HEK293 (cell line): ENCODE data around the gene TSEN2.

Source experiments
- CTCF ChIA-PET: fragments of 350-600 bp; formaldehyde crosslinking; extraction: SDS; loops from one replicate; lab custom pipeline; 2021; ENCODE audit warnings: antibody characterized with exemption; lab: Yijun Ruan, JAX
- POLR2A ChIA-PET: fragments of 300-600 bp; formaldehyde crosslinking; extraction: SDS; loops from one replicate; lab custom pipeline; 2020; ENCODE audit warnings: antibody characterized with exemption, inconsistent platforms; lab: Yijun Ruan, JAX
- H3K27ac ChIP-seq: fragments of 200-500 bp; sonication (Bioruptor generic); 2 replicates; pipeline ENCODE4 v1.5.1; 2014; ENCODE audit warnings: low read depth, low read length, control low read depth, inconsistent platforms; ENCODE audit errors: extremely low read depth
- H3K36me3 ChIP-seq, 2 experiments: fragments of 200-500 bp in 1 of 2; sonication (Bioruptor generic) in 1 of 2; 1 replicate in 1 of 2; 2 replicates in 1 of 2; pipeline ENCODE4 v1.5.1; 2014 to 2017; ENCODE audit warnings: inconsistent platforms in 2 of 2, low read length in 2 of 2; ENCODE audit not compliant: control insufficient read depth in 2 of 2, insufficient read depth in 1 of 2
- H3K4me1 ChIP-seq: fragments of 200-500 bp; sonication (Bioruptor generic); 2 replicates; pipeline ENCODE4 v1.5.1; 2014; ENCODE audit warnings: mild to moderate bottlenecking, low read length, inconsistent platforms; ENCODE audit not compliant: control insufficient read depth, insufficient read depth
- H3K4me3 ChIP-seq: 2 replicates; pipeline ENCODE4 v1.5.1; 2011; ENCODE audit warnings: low read depth, mild to moderate bottlenecking, control low read depth, low read length, moderate library complexity
- H3K9me3 ChIP-seq: fragments of 200-500 bp; sonication (Bioruptor generic); 2 replicates; pipeline ENCODE4 v1.5.1; 2014; ENCODE audit warnings: low read depth, low read length, inconsistent platforms; ENCODE audit not compliant: control insufficient read depth, insufficient read depth
- BCL11A ChIP-seq: fragments of 450-650 bp; formaldehyde crosslinking; IDR thresholded peaks from 2 replicates; pipeline ENCODE4 v1.5.1; 2016; ENCODE audit warnings: low read depth, missing biosample characterization, missing genetic modification characterization
- GLIS1 ChIP-seq: fragments of 450-650 bp; formaldehyde crosslinking; IDR thresholded peaks from 2 replicates; pipeline ENCODE4 v1.5.1; 2016; ENCODE audit warnings: missing biosample characterization, missing genetic modification characterization
- HOXD13 ChIP-seq: sonication (generic); formaldehyde crosslinking; IDR thresholded peaks from 2 replicates; pipeline ENCODE4 v1.8.0; 2022; ENCODE audit warnings: missing genetic modification reagents, borderline replicate concordance
- KLF7 ChIP-seq: fragments of 450-650 bp; formaldehyde crosslinking; IDR thresholded peaks from 2 replicates; pipeline ENCODE4 v1.5.1; 2016; ENCODE audit warnings: missing biosample characterization, missing genetic modification characterization, borderline replicate concordance
- OVOL3 ChIP-seq: fragments of 450-650 bp; formaldehyde crosslinking; IDR thresholded peaks from 2 replicates; pipeline ENCODE4 v1.5.1; 2016; ENCODE audit warnings: missing biosample characterization, missing genetic modification characterization
- TRIM28 ChIP-seq: IDR thresholded peaks from 2 replicates; pipeline ENCODE4 v1.6.1; 2011; ENCODE audit warnings: low read length, control low read depth, borderline replicate concordance
- YY1 ChIP-seq: fragments of 450-650 bp; formaldehyde crosslinking; IDR thresholded peaks from 2 replicates; pipeline ENCODE4 v1.5.1; 2018; ENCODE audit warnings: missing biosample characterization, missing genetic modification characterization
- ZNF140 ChIP-seq: fragments of 450-650 bp; formaldehyde crosslinking; IDR thresholded peaks from 2 replicates; pipeline ENCODE4 v1.5.1; 2016; ENCODE audit warnings: missing biosample characterization, missing genetic modification characterization
- ZNF16 ChIP-seq: fragments of 450-650 bp; formaldehyde crosslinking; IDR thresholded peaks from 2 replicates; pipeline ENCODE4 v1.5.1; 2016; ENCODE audit warnings: low read depth, missing biosample characterization, missing genetic modification characterization
- ZNF2 ChIP-seq: fragments of 450-650 bp; formaldehyde crosslinking; IDR thresholded peaks from 2 replicates; pipeline ENCODE4 v1.5.1; 2016; ENCODE audit warnings: missing biosample characterization, missing genetic modification characterization
- ZNF24 ChIP-seq: fragments of 450-650 bp; formaldehyde crosslinking; IDR thresholded peaks from 2 replicates; pipeline ENCODE4 v1.5.1; 2016; ENCODE audit warnings: missing biosample characterization, missing genetic modification characterization
- ZNF501 ChIP-seq: fragments of 450-650 bp; formaldehyde crosslinking; IDR thresholded peaks from 2 replicates; pipeline ENCODE4 v1.5.1; 2016; ENCODE audit warnings: missing biosample characterization, missing genetic modification characterization
- ZNF548 ChIP-seq: fragments of 450-650 bp; formaldehyde crosslinking; IDR thresholded peaks from 2 replicates; pipeline ENCODE4 v1.5.1; 2016; ENCODE audit warnings: missing biosample characterization, missing genetic modification characterization
- ZNF701 ChIP-seq: fragments of 450-650 bp; formaldehyde crosslinking; IDR thresholded peaks from 2 replicates; pipeline ENCODE4 v1.5.1; 2016; ENCODE audit warnings: missing biosample characterization, missing genetic modification characterization
- ZNF707 ChIP-seq: fragments of 450-650 bp; formaldehyde crosslinking; IDR thresholded peaks from 2 replicates; pipeline ENCODE4 v1.5.1; 2016; ENCODE audit warnings: missing biosample characterization, missing genetic modification characterization
- ZNF776 ChIP-seq: fragments of 450-650 bp; formaldehyde crosslinking; IDR thresholded peaks from 2 replicates; pipeline ENCODE4 v1.5.0; 2017; ENCODE audit warnings: missing biosample characterization, missing genetic modification characterization, borderline replicate concordance
- ZNF777 ChIP-seq: fragments of 450-650 bp; formaldehyde crosslinking; IDR thresholded peaks from 2 replicates; pipeline ENCODE4 v1.5.1; 2017; ENCODE audit warnings: missing biosample characterization, missing genetic modification characterization, borderline replicate concordance
- ZSCAN30 ChIP-seq: fragments of 450-650 bp; IDR thresholded peaks from 2 replicates; pipeline ENCODE4 v1.5.1; 2018; ENCODE audit warnings: missing biosample characterization, mild to moderate bottlenecking, missing genetic modification characterization, moderate library complexity
- TF ChIP-seq, protein P1 (sequence below): fragments of 450-650 bp; formaldehyde crosslinking; IDR thresholded peaks from 2 replicates; pipeline ENCODE4 v1.5.1; 2017; ENCODE audit warnings: missing biosample characterization, missing genetic modification characterization
- TF ChIP-seq, protein P2 (sequence below): fragments of 450-650 bp; formaldehyde crosslinking; IDR thresholded peaks from 2 replicates; pipeline ENCODE4 v1.5.1; 2016; ENCODE audit warnings: missing biosample characterization, missing genetic modification characterization
- TF ChIP-seq, protein P3 (sequence below): fragments of 450-650 bp; formaldehyde crosslinking; IDR thresholded peaks from 2 replicates; pipeline ENCODE4 v1.5.1; 2017; ENCODE audit warnings: missing biosample characterization, missing genetic modification characterization
- TF ChIP-seq, protein P4 (sequence below): fragments of 450-650 bp; formaldehyde crosslinking; IDR thresholded peaks from 2 replicates; pipeline ENCODE4 v1.5.1; 2016; ENCODE audit warnings: missing biosample characterization, missing genetic modification characterization
- TF ChIP-seq, protein P5 (sequence below): fragments of 450-650 bp; formaldehyde crosslinking; IDR thresholded peaks from 2 replicates; pipeline ENCODE4 v1.5.1; 2016; ENCODE audit warnings: missing biosample characterization, missing genetic modification characterization, low read depth
- TF ChIP-seq, protein P6 (sequence below): fragments of 450-650 bp; formaldehyde crosslinking; optimal IDR thresholded peaks from 2 replicates; pipeline ENCODE3; 2016; ENCODE audit warnings: missing biosample characterization, mild to moderate bottlenecking, missing genetic modification characterization

TSEN2 gene

DNA sequence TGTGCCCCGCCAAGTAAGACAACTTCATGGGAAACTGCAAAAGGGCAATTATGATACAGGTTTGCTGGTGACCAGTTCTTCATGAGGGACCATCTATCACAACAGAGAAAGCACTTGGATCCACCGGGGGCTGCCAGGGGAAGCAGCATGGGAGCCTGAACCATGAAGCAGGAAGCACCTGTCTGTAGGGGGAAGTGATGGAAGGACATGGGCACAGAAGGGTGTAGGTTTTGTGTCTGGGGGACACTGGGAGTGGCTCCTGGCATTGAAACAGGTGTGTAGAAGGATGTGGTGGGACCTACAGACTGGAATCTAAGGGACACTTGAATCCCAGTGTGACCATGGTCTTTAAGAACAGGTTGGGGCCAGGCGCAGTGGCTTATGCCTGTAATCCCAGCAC, 95.2 kb downstream of the TSEN2 start:
- CTCF ChIA-PET: interaction anchor here (0.7 to 1.2 kb wide), 4 partner anchors 10 to 141 kb away, joined by 3 to 5 read pairs (median 4); no protein-coding TSS in a partner anchor
- Histone ChIP-seq H3K4me3 (no peak overlapping the region), H3K36me3 (peaks cover 35 to 95% of the 10 kb centered on the region in 2 experiments), H3K9me3 (no peaks in the 10 kb centered on the region), H3K4me1 (no peaks in the 10 kb centered on the region), H3K27ac (no peak overlapping the region)
- POLR2A ChIA-PET: no interaction called here
- TF ChIP-seq HOXD13 (CRISPR knock-in tag): no peak
- no peak for TF ChIP-seq YY1 (tag by site-specific recombination)
- TF ChIP-seq ZNF140 (tag by site-specific recombination): no peak
- TF ChIP-seq, protein P1, sequence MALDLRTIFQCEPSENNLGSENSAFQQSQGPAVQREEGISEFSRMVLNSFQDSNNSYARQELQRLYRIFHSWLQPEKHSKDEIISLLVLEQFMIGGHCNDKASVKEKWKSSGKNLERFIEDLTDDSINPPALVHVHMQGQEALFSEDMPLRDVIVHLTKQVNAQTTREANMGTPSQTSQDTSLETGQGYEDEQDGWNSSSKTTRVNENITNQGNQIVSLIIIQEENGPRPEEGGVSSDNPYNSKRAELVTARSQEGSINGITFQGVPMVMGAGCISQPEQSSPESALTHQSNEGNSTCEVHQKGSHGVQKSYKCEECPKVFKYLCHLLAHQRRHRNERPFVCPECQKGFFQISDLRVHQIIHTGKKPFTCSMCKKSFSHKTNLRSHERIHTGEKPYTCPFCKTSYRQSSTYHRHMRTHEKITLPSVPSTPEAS (tag by site-specific recombination): no peak
- TF ChIP-seq, protein P2, sequence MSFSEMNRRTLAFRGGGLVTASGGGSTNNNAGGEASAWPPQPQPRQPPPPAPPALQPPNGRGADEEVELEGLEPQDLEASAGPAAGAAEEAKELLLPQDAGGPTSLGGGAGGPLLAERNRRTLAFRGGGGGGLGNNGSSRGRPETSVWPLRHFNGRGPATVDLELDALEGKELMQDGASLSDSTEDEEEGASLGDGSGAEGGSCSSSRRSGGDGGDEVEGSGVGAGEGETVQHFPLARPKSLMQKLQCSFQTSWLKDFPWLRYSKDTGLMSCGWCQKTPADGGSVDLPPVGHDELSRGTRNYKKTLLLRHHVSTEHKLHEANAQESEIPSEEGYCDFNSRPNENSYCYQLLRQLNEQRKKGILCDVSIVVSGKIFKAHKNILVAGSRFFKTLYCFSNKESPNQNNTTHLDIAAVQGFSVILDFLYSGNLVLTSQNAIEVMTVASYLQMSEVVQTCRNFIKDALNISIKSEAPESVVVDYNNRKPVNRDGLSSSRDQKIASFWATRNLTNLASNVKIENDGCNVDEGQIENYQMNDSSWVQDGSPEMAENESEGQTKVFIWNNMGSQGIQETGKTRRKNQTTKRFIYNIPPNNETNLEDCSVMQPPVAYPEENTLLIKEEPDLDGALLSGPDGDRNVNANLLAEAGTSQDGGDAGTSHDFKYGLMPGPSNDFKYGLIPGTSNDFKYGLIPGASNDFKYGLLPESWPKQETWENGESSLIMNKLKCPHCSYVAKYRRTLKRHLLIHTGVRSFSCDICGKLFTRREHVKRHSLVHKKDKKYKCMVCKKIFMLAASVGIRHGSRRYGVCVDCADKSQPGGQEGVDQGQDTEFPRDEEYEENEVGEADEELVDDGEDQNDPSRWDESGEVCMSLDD: no peak
- TF ChIP-seq ZNF2 (tag by site-specific recombination): no peak
- no peak for TF ChIP-seq TRIM28
- no peak for TF ChIP-seq ZNF24
- no peak for TF ChIP-seq BCL11A (tag by site-specific recombination)
- TF ChIP-seq, protein P3, sequence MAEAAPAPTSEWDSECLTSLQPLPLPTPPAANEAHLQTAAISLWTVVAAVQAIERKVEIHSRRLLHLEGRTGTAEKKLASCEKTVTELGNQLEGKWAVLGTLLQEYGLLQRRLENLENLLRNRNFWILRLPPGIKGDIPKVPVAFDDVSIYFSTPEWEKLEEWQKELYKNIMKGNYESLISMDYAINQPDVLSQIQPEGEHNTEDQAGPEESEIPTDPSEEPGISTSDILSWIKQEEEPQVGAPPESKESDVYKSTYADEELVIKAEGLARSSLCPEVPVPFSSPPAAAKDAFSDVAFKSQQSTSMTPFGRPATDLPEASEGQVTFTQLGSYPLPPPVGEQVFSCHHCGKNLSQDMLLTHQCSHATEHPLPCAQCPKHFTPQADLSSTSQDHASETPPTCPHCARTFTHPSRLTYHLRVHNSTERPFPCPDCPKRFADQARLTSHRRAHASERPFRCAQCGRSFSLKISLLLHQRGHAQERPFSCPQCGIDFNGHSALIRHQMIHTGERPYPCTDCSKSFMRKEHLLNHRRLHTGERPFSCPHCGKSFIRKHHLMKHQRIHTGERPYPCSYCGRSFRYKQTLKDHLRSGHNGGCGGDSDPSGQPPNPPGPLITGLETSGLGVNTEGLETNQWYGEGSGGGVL (tag by site-specific recombination): no peak
- no peak for TF ChIP-seq ZNF707 (tag by site-specific recombination)
- TF ChIP-seq KLF7 (tag by site-specific recombination): no peak
- TF ChIP-seq ZNF501 (tag by site-specific recombination): no peak
- TF ChIP-seq, protein P4, sequence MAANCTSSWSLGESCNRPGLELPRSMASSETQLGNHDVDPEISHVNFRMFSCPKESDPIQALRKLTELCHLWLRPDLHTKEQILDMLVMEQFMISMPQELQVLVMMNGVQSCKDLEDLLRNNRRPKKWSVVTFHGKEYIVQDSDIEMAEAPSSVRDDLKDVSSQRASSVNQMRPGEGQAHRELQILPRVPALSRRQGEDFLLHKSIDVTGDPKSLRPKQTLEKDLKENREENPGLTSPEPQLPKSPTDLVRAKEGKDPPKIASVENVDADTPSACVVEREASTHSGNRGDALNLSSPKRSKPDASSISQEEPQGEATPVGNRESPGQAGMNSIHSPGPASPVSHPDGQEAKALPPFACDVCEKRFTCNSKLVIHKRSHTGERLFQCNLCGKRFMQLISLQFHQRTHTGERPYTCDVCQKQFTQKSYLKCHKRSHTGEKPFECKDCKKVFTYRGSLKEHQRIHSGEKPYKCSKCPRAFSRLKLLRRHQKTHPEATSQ: no peak
- TF ChIP-seq ZSCAN30 (tag by site-specific recombination): no peak
- no peak for TF ChIP-seq ZNF777 (tag by site-specific recombination)
- TF ChIP-seq GLIS1: no peak
- no peak for TF ChIP-seq OVOL3 (tag by site-specific recombination)
- TF ChIP-seq ZNF548 (tag by site-specific recombination): no peak

DNA sequence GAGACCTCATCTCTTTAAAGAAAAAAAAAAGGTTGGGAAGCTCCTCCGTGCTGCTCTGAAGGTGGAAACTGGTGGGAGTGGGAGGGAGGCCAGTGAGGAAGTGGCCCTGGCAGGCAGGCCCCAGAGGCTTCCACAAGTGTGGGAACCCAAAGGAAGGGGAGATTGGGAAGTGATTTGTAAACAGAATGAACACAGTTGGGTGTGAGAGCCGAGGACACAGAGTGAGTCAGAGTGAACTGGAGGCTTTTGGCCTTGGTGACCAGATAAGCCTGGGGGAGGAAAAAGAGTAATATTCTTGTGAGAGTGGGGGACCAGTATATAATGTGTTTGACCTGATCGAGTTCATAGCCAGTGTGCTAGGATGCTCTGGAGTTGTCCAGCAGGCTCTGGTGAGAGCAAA, 95.6 kb downstream of the TSEN2 start:
- no peaks in the 10 kb centered on the region for H3K4me1 ChIP-seq
- H3K9me3 ChIP-seq: no peaks in the 10 kb centered on the region
- ChIA-PET CTCF (no interaction called here), POLR2A (no interaction called here)
- H3K27ac ChIP-seq: no peak overlapping the region
- peaks cover 35 to 95% of the 10 kb centered on the region in 2 experiments for H3K36me3 ChIP-seq
- TF ChIP-seq, protein P5, sequence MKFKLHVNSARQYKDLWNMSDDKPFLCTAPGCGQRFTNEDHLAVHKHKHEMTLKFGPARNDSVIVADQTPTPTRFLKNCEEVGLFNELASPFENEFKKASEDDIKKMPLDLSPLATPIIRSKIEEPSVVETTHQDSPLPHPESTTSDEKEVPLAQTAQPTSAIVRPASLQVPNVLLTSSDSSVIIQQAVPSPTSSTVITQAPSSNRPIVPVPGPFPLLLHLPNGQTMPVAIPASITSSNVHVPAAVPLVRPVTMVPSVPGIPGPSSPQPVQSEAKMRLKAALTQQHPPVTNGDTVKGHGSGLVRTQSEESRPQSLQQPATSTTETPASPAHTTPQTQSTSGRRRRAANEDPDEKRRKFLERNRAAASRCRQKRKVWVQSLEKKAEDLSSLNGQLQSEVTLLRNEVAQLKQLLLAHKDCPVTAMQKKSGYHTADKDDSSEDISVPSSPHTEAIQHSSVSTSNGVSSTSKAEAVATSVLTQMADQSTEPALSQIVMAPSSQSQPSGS (tag by site-specific recombination): no peak
- TF ChIP-seq ZNF701 (tag by site-specific recombination) (no peak), ZNF2 (tag by site-specific recombination) (no peak), ZNF16 (no peak), ZNF776 (tag by site-specific recombination) (no peak)
- TF ChIP-seq, protein P6, sequence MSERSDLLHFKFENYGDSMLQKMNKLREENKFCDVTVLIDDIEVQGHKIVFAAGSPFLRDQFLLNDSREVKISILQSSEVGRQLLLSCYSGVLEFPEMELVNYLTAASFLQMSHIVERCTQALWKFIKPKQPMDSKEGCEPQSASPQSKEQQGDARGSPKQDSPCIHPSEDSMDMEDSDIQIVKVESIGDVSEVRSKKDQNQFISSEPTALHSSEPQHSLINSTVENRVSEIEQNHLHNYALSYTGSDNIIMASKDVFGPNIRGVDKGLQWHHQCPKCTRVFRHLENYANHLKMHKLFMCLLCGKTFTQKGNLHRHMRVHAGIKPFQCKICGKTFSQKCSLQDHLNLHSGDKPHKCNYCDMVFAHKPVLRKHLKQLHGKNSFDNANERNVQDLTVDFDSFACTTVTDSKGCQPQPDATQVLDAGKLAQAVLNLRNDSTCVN (tag by site-specific recombination): no peak
- no peak overlapping the region for H3K4me3 ChIP-seq
